H1 (cell line): ENCODE data around the gene SIPA1L3. TPM values are rescaled to one million over a fixed set of nuclear protein-coding genes. Genes with fewer than 3 reads are reported as not detected.

Experiments used
- CTCF ChIA-PET: fragments of 300-600 bp; sonication (Branson Sonifier 250); formaldehyde crosslinking; loops from one replicate; lab custom pipeline; 2021; ENCODE audit not compliant: partially characterized antibody; lab: Charles Lee
- POLR2A ChIA-PET: fragments of 300-600 bp; sonication (Branson Sonifier 250); formaldehyde crosslinking; loops from one replicate; lab custom pipeline; 2021; ENCODE audit warnings: inconsistent platforms; ENCODE audit not compliant: partially characterized antibody; lab: Charles Lee
- DNase-seq, 2 experiments: peaks; one replicate each; pipeline versions ENCODE4 v3.0.0 to v3.0.0-alpha.2; 2010 to 2022; ENCODE audit warnings: low spot score in 2 of 2, low read depth in 1 of 2, mixed read lengths in 1 of 2
- FAIRE-seq: peaks from 2 replicates; lab custom pipeline; 2011; peaks lifted over from hg19 to GRCh38; lab: Jason Lieb, UNC
- H2AFZ ChIP-seq: 2 replicates; pipeline ENCODE4 v1.8.1; 2012; ENCODE audit warnings: low read length, inconsistent platforms
- H2AK5ac ChIP-seq: 2 replicates; pipeline ENCODE4 v1.6.1; 2013; ENCODE audit warnings: low read depth, low read length
- H2BK120ac ChIP-seq: replicated peaks from 2 replicates; pipeline ENCODE3; 2013; ENCODE audit warnings: low read depth, low read length, inconsistent platforms
- H2BK12ac ChIP-seq: 2 replicates; pipeline ENCODE4 v1.6.1; 2013; ENCODE audit warnings: low read depth, low read length
- H2BK15ac ChIP-seq: 2 replicates; pipeline ENCODE4 v1.6.1; 2013; ENCODE audit warnings: low read length
- H2BK20ac ChIP-seq: 2 replicates; pipeline ENCODE4 v1.6.1; 2013; ENCODE audit warnings: low read length
- H2BK5ac ChIP-seq: 2 replicates; pipeline ENCODE4 v1.6.1; 2013; ENCODE audit warnings: low read depth, low read length
- H3K14ac ChIP-seq: 2 replicates; pipeline ENCODE4 v1.6.1; 2013; ENCODE audit warnings: inconsistent platforms; ENCODE audit not compliant: insufficient read length
- H3K18ac ChIP-seq: 2 replicates; pipeline ENCODE4 v1.6.1; 2013; ENCODE audit warnings: low read length; ENCODE audit errors: extremely low read depth
- H3K23ac ChIP-seq: 2 replicates; pipeline ENCODE4 v1.6.1; 2013; ENCODE audit warnings: inconsistent platforms; ENCODE audit not compliant: insufficient read length
- H3K23me2 ChIP-seq: 2 replicates; pipeline ENCODE4 v1.6.1; 2013; ENCODE audit warnings: low read depth, low read length
- H3K27ac ChIP-seq: 2 replicates; pipeline ENCODE4 v1.6.1; 2011; ENCODE audit warnings: low read depth, low read length, inconsistent platforms
- H3K27me3 ChIP-seq, 4 experiments: replicated peaks in 1 of 4; 1 replicate in 1 of 4; 2 replicates in 3 of 4; pipeline versions ENCODE4 v1.6.1 to v1.8.1; 2011 to 2013; ENCODE audit warnings: low read length in 3 of 4, mild to moderate bottlenecking in 3 of 4, inconsistent platforms in 2 of 4, mixed read lengths in 2 of 4, moderate library complexity in 1 of 4; ENCODE audit not compliant: control insufficient read depth in 3 of 4, insufficient read depth in 3 of 4; ENCODE audit errors: extremely low read depth in 1 of 4
- H3K36me3 ChIP-seq, 4 experiments: 2 replicates each; pipeline versions ENCODE4 v1.6.1 to v1.8.1; 2011 to 2013; ENCODE audit warnings: mild to moderate bottlenecking in 4 of 4, low read length in 3 of 4, moderate library complexity in 2 of 4, control low read depth in 1 of 4, inconsistent platforms in 1 of 4; ENCODE audit not compliant: insufficient read depth in 4 of 4, control insufficient read depth in 2 of 4
- H3K4ac ChIP-seq: replicated peaks from 2 replicates; pipeline ENCODE3; 2013; ENCODE audit warnings: low read length, low read depth, mixed read lengths, inconsistent platforms; ENCODE audit not compliant: insufficient read length
- H3K4me1 ChIP-seq, 4 experiments: replicated peaks in 1 of 4; 1 replicate in 1 of 4; 2 replicates in 3 of 4; pipeline versions ENCODE4 v1.6.1 to v1.8.1; 2011 to 2013; ENCODE audit warnings: low read length in 3 of 4, inconsistent platforms in 2 of 4, mixed read lengths in 1 of 4; ENCODE audit not compliant: insufficient read depth in 4 of 4, control insufficient read depth in 3 of 4
- H3K4me2 ChIP-seq, 2 experiments: 2 replicates each; pipeline versions ENCODE4 v1.6.1 to v1.8.1; 2011 to 2013; ENCODE audit warnings: low read depth in 2 of 2, low read length in 2 of 2, control low read depth in 1 of 2, inconsistent platforms in 1 of 2, mild to moderate bottlenecking in 1 of 2; ENCODE audit not compliant: insufficient read depth in 1 of 2
- H3K4me3 ChIP-seq, 4 experiments: fragments of 200-600, 300-600 bp in 1 of 4; sonication (generic), shearing (Covaris generic), sonication (Bioruptor Twin) in 1 of 4; 2 replicates each; pipeline versions ENCODE4 v1.5.1 to v1.8.1; 2011 to 2016; ENCODE audit warnings: low read length in 4 of 4, low read depth in 3 of 4, control low read depth in 2 of 4, inconsistent platforms in 2 of 4, mild to moderate bottlenecking in 2 of 4, mixed read lengths in 1 of 4, moderate library complexity in 1 of 4; ENCODE audit not compliant: insufficient read depth in 2 of 4; ENCODE audit errors: extremely low read depth in 1 of 4
- H3K56ac ChIP-seq: replicated peaks from 2 replicates; pipeline ENCODE3; 2013; ENCODE audit warnings: low read depth, mild to moderate bottlenecking, mixed read lengths, low read length, inconsistent platforms; ENCODE audit not compliant: insufficient read length
- H3K79me1 ChIP-seq: 2 replicates; pipeline ENCODE4 v1.6.1; 2013; ENCODE audit warnings: low read depth, low read length, control low read depth
- H3K79me2 ChIP-seq, 2 experiments: 2 replicates each; pipeline versions ENCODE4 v1.6.1 to v1.8.1; 2012 to 2013; ENCODE audit warnings: low read length in 2 of 2, mild to moderate bottlenecking in 2 of 2, inconsistent platforms in 1 of 2; ENCODE audit not compliant: insufficient read depth in 2 of 2, control insufficient read depth in 1 of 2
- H3K9ac ChIP-seq, 4 experiments: replicated peaks in 1 of 4; 1 replicate in 1 of 4; 2 replicates in 3 of 4; pipeline versions ENCODE4 v1.6.1 to v1.8.1; 2011 to 2013; ENCODE audit warnings: low read depth in 3 of 4, low read length in 3 of 4, control low read depth in 2 of 4, mild to moderate bottlenecking in 2 of 4, moderate library complexity in 2 of 4, inconsistent platforms in 1 of 4; ENCODE audit errors: extremely low read depth in 1 of 4
- H3K9me3 ChIP-seq, 2 experiments: 2 replicates each; pipeline versions ENCODE4 v1.6.1 to v1.8.1; 2012 to 2013; ENCODE audit warnings: mild to moderate bottlenecking in 2 of 2, moderate library complexity in 2 of 2, control low read depth in 1 of 2, inconsistent platforms in 1 of 2, low read depth in 1 of 2, low read length in 1 of 2, mixed read lengths in 1 of 2; ENCODE audit not compliant: insufficient read depth in 2 of 2
- H4K20me1 ChIP-seq, 2 experiments: replicated peaks in 1 of 2; 2 replicates each; pipeline versions ENCODE3 to v1.8.1; 2011 to 2013; ENCODE audit warnings: inconsistent platforms in 2 of 2, low read length in 2 of 2, mild to moderate bottlenecking in 1 of 2; ENCODE audit not compliant: insufficient read depth in 2 of 2, control insufficient read depth in 1 of 2
- H4K5ac ChIP-seq: 2 replicates; pipeline ENCODE4 v1.6.1; 2013; ENCODE audit warnings: low read length, low read depth, mixed read lengths, inconsistent platforms; ENCODE audit not compliant: insufficient read length
- H4K8ac ChIP-seq: 2 replicates; pipeline ENCODE4 v1.8.0; 2013; ENCODE audit warnings: mild to moderate bottlenecking, moderate library complexity, low read length, inconsistent platforms; ENCODE audit not compliant: insufficient read depth; ENCODE audit errors: extremely low read depth
- H4K91ac ChIP-seq: replicated peaks from 2 replicates; pipeline ENCODE3; 2013; ENCODE audit warnings: low read length, mixed read lengths, inconsistent platforms; ENCODE audit not compliant: insufficient read length
- CBX5 ChIP-seq: fragments of 300-800, 300-1000 bp; sonication (generic); IDR thresholded peaks from 2 replicates; pipeline ENCODE4 v1.7.1; 2016; ENCODE audit warnings: antibody characterized with exemption, low read length, low read depth
- HDAC6 ChIP-seq: IDR thresholded peaks from one replicate; pipeline ENCODE4 v1.7.1; 2012; ENCODE audit warnings: low read depth, mild to moderate bottlenecking, inconsistent platforms, low read length, moderate library complexity
- KDM5A ChIP-seq: fragments of 200-600 bp; IDR thresholded peaks from 2 replicates; pipeline ENCODE4 v1.7.1; 2012; ENCODE audit warnings: mild to moderate bottlenecking, low read length, inconsistent platforms, mixed read lengths
- MAFK ChIP-seq: IDR thresholded peaks from 2 replicates; pipeline ENCODE4 v1.6.1; 2012; ENCODE audit warnings: low read depth, mild to moderate bottlenecking, improper control_type of control experiment, low read length
- NRF1 ChIP-seq: IDR thresholded peaks from 2 replicates; pipeline ENCODE4 v1.6.1; 2011; ENCODE audit warnings: mild to moderate bottlenecking, low read depth, low read length, improper control_type of control experiment
- POLR2A ChIP-seq, 2 experiments: IDR thresholded peaks; 1 replicate in 1 of 2; 2 replicates in 1 of 2; pipeline ENCODE4 v1.6.1; 2011; ENCODE audit warnings: low read depth in 2 of 2, low read length in 2 of 2, mild to moderate bottlenecking in 2 of 2; ENCODE audit errors: control extremely low read depth in 1 of 2
- RAD21 ChIP-seq, 2 experiments: IDR thresholded peaks in 1 of 2; conservative IDR thresholded peaks in 1 of 2; 2 replicates each; pipeline ENCODE4 v1.6.1; 2011; ENCODE audit warnings: low read depth in 2 of 2, low read length in 2 of 2, improper control_type of control experiment in 1 of 2, inconsistent platforms in 1 of 2, mild to moderate bottlenecking in 1 of 2, moderate library complexity in 1 of 2
- TAF1 ChIP-seq: IDR thresholded peaks from 2 replicates; pipeline ENCODE4 v1.6.1; 2011; ENCODE audit warnings: mild to moderate bottlenecking, low read depth, low read length
- TAF7 ChIP-seq: optimal IDR thresholded peaks from 2 replicates; pipeline ENCODE3; 2011; ENCODE audit warnings: low read depth, mild to moderate bottlenecking, inconsistent platforms, low read length, moderate library complexity, borderline replicate concordance
- TCF12 ChIP-seq: IDR thresholded peaks from 2 replicates; pipeline ENCODE4 v1.6.1; 2011; ENCODE audit warnings: low read depth, mild to moderate bottlenecking, low read length
- TEAD4 ChIP-seq: IDR thresholded peaks from 2 replicates; pipeline ENCODE4 v1.6.1; 2012; ENCODE audit warnings: low read depth, low read length, inconsistent platforms, mixed read lengths
- YY1 ChIP-seq: IDR thresholded peaks from 2 replicates; pipeline ENCODE4 v1.6.1; 2011; ENCODE audit warnings: low read depth, mild to moderate bottlenecking, low read length
- ZNF274 ChIP-seq: IDR thresholded peaks from 2 replicates; pipeline ENCODE4 v1.7.0; 2012; ENCODE audit warnings: low read length, borderline replicate concordance; ENCODE audit errors: extremely low read depth
- WGBS, 2 experiments: shearing (Covaris generic) in 1 of 2; methylation state at CpG; one replicate each; pipeline versions ENCODE4 v1.1.6 to v1.1.7; 2013 to 2015; ENCODE audit warnings: low lambda C conversion rate in 2 of 2, mixed read lengths in 2 of 2, inconsistent platforms in 1 of 2, low coverage in 1 of 2, missing lambda C conversion rate in 1 of 2; ENCODE audit not compliant: insufficient replicate concordance in 2 of 2, insufficient coverage in 1 of 2, insufficient read length in 1 of 2; ENCODE audit errors: extremely low coverage in 1 of 2, missing lambda C conversion rate in 1 of 2; 5-methylcytosine and 5-hydroxymethylcytosine counted together
- polyA plus RNA-seq, 7 experiments: library from polyadenylated mRNA; depleted of rRNA in 3 of 7; stranded (reverse) in 5 of 7; unstranded in 2 of 7; fragments of >200 nt in 5 of 7; fragments of 200-250 nt in 2 of 7; gene quantifications; 1 replicate in 5 of 7; 2 replicates in 1 of 7; 4 replicates in 1 of 7; pipeline versions ENCODE4 v1.2.1 to v1.2.3, GENCODE V29; 2011 to 2013; ENCODE audit warnings: missing spikeins in 2 of 7, mixed read lengths in 2 of 7
- total RNA-seq: library from RNA; stranded (reverse); fragmentation: NEBNext Ultra II Directional; extraction: Animal tissue kit (Norgen Biotek cat#: 25700); gene quantifications from 2 replicates; pipeline ENCODE4 v1.2.1, GENCODE V29; 2021
- TF ChIP-seq, protein P1 (sequence below): IDR thresholded peaks from 2 replicates; pipeline ENCODE4 v1.6.1; 2012; ENCODE audit warnings: low read length, inconsistent platforms

The SIPA1L3 gene
- total and polyA plus RNA-seq, 2 of the 8 experiments (the other 6 are each of a cell fraction or from before 2014, with no cell fraction given): 15.0 to 54.9 TPM

DNA sequence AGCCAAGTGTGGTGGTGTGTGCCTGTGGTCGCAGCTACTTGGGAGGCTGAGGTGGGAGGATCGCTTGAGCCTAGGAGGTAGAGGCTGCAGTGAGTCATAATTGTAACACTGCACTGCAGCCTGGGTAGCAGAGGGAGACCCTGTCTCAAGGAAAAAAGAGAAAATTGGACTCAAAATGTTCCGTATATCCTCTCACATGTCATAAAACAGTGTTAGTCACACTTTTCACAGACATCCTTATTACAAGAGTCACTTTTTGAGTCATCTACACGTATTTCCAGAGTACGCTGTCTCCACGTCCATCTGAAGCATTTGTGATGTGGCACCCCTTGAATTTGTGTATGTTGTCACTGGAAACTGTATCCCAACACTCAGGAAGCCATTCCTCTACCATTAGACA, 133.0 kb downstream of the SIPA1L3 start:
- H2AFZ ChIP-seq: no peak overlapping the region
- DNase-seq (no peak), FAIRE-seq (no peak)
- H3K4me2 ChIP-seq: no peak overlapping the region
- no peaks in the 10 kb centered on the region for H3K9me3 ChIP-seq
- no peak overlapping the region for H2BK12ac ChIP-seq
- no peak overlapping the region for H3K18ac ChIP-seq
- peaks cover 14% of the 10 kb centered on the region for H3K79me1 ChIP-seq
- no peaks in the 10 kb centered on the region for H3K23me2 ChIP-seq
- H2AK5ac ChIP-seq: no peak overlapping the region
- H4K91ac ChIP-seq: no peak overlapping the region
- H4K8ac ChIP-seq: no peak overlapping the region
- H4K5ac ChIP-seq: no peak overlapping the region
- H3K36me3 ChIP-seq: no peaks in the 10 kb centered on the region; a peak in 1 of 8 replicates
- POLR2A ChIA-PET: interaction anchor here (0.8 kb wide), 1 partner anchor 36 kb away, joined by 3 read pairs; no protein-coding TSS in a partner anchor
- no peak overlapping the region for H2BK120ac ChIP-seq
- peaks cover 10 to 23% (median 14%) of the 10 kb centered on the region in 4 experiments for H3K4me1 ChIP-seq
- CTCF ChIA-PET: no interaction called here
- no peak overlapping the region for H3K4me3 ChIP-seq
- no peak overlapping the region for H2BK20ac ChIP-seq
- no peak overlapping the region for H3K56ac ChIP-seq
- peaks cover 0 to 24% of the 10 kb centered on the region in 2 experiments; a peak in 1 of 4 replicates for H3K79me2 ChIP-seq
- H3K27me3 ChIP-seq: no peaks in the 10 kb centered on the region
- no peak for TF ChIP-seq TCF12
- TF ChIP-seq TEAD4: no peak
- no peak for TF ChIP-seq POLR2A (IDR thresholded peaks at IDR 0.05; ENCODE audit: control extremely low read depth in 1 of 2, low read depth in 2 of 2, low read length in 2 of 2)
- TF ChIP-seq KDM5A: no peak
- no peak for TF ChIP-seq TAF7
- TF ChIP-seq RAD21 (IDR thresholded peaks at IDR 0.05 in 1 of 2, conservative IDR thresholded peaks at IDR 0.05 in 1 of 2; ENCODE audit: low read depth in 2 of 2, low read length in 2 of 2): no peak
- no peak for TF ChIP-seq TAF1
- TF ChIP-seq YY1: no peak
- TF ChIP-seq MAFK: no peak
- no peak for TF ChIP-seq NRF1
- no peak for TF ChIP-seq ZNF274
- no peak for TF ChIP-seq CBX5
- TF ChIP-seq, protein P1, sequence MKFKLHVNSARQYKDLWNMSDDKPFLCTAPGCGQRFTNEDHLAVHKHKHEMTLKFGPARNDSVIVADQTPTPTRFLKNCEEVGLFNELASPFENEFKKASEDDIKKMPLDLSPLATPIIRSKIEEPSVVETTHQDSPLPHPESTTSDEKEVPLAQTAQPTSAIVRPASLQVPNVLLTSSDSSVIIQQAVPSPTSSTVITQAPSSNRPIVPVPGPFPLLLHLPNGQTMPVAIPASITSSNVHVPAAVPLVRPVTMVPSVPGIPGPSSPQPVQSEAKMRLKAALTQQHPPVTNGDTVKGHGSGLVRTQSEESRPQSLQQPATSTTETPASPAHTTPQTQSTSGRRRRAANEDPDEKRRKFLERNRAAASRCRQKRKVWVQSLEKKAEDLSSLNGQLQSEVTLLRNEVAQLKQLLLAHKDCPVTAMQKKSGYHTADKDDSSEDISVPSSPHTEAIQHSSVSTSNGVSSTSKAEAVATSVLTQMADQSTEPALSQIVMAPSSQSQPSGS: no peak
- no peak for TF ChIP-seq HDAC6
- TF ChIP-seq, all 59 proteins: peak for 0
- H3K14ac ChIP-seq: no peak overlapping the region
- no peak overlapping the region for H3K23ac ChIP-seq
- H3K4ac ChIP-seq: no peak overlapping the region
- H3K27ac ChIP-seq: no peak overlapping the region
- 92% methylated on average over 6 of the region's 6 CpGs; no CpG with 5 or more reads in 1 of the 2 experiments for WGBS, 2 experiments
- H2BK15ac ChIP-seq: no peak overlapping the region
- H3K9ac ChIP-seq: no peak overlapping the region
- no peak overlapping the region for H2BK5ac ChIP-seq
- H4K20me1 ChIP-seq: peaks cover 7 to 9% of the 10 kb centered on the region in 2 experiments
